Measurements from ENCODE around the gene MAP3K4. TPM values are rescaled to one million over a fixed set of nuclear protein-coding genes. Genes with fewer than 3 reads are reported as not detected.
"Not testable (repeated sequence)": the region's sequence is repeated elsewhere in the genome, so short reads cannot be mapped to it uniquely, and the experiment has no call there.

MAP3K4 gene
- total RNA-seq, 4 donors from 2014 or later, result 24.3 to 99.0 (median 37.4) TPM

- TF ChIP-seq CTCF (IDR thresholded peaks at IDR 0.05) (no peak), POLR2A (IDR thresholded peaks at IDR 0.05) (no peak)
- Histone ChIP-seq H3K9me3 (no peaks in the 10 kb centered on the region), H3K36me3 (no peaks in the 10 kb centered on the region), H3K4me3 (no peak overlapping the region), H3K27ac (no peak overlapping the region), H3K27me3 (no peaks in the 10 kb centered on the region), H3K4me1 (no peaks in the 10 kb centered on the region)
- no peak for DNase-seq
Measured at GRCh38 chr6:160975162-160975561, 16.4 kb upstream of the MAP3K4 start.

GRCh38 chr6:160975961-160976360, 15.6 kb upstream of the MAP3K4 start:
- not testable (repeated sequence) for H3K4me3 ChIP-seq, H3K27me3 ChIP-seq, DNase-seq, H3K27ac ChIP-seq, H3K9me3 ChIP-seq, H3K36me3 ChIP-seq, H3K4me1 ChIP-seq

GRCh38 chr6:160978141-160978901, 13.2 kb upstream of the MAP3K4 start:
- peaks cover 0 to 3% (median 1%) of the 10 kb centered on the region in 4 donors for H3K9me3 ChIP-seq
- no peaks in the 10 kb centered on the region for H3K36me3 ChIP-seq
- no peak overlapping the region for H3K27ac ChIP-seq
- no peak overlapping the region for H3K4me3 ChIP-seq
- no peaks in the 10 kb centered on the region for H3K4me1 ChIP-seq
- DNase-seq, result no peak
- TF ChIP-seq POLR2A (IDR thresholded peaks at IDR 0.05), result no peak
- no peak for TF ChIP-seq CTCF (IDR thresholded peaks at IDR 0.05)
- no peaks in the 10 kb centered on the region for H3K27me3 ChIP-seq

- Histone ChIP-seq H3K27me3 (no peaks in the 10 kb centered on the region), H3K4me1 (no peaks in the 10 kb centered on the region), H3K27ac (no peak overlapping the region), H3K4me3 (no peak overlapping the region), H3K36me3 (no peaks in the 10 kb centered on the region), H3K9me3 (peaks cover 0 to 10% (median 3%) of the 10 kb centered on the region in 4 donors)
- DNase-seq, result no peak
- no peak for TF ChIP-seq POLR2A (IDR thresholded peaks at IDR 0.05)
- TF ChIP-seq CTCF (IDR thresholded peaks at IDR 0.05), result no peak
Measured at GRCh38 chr6:160979061-160979708, 12.4 kb upstream of the MAP3K4 start.

- peaks cover 0 to 10% (median 3%) of the 10 kb centered on the region in 4 donors for H3K9me3 ChIP-seq
- not testable (repeated sequence) for DNase-seq, H3K27me3 ChIP-seq, H3K36me3 ChIP-seq, H3K27ac ChIP-seq, H3K4me3 ChIP-seq, H3K4me1 ChIP-seq
Measured at GRCh38 chr6:160983377-160983948, 8.1 kb upstream of the MAP3K4 start.

GRCh38 chr6:160986851-160987250, 4.7 kb upstream of the MAP3K4 start:
- no peaks in the 10 kb centered on the region for H3K27me3 ChIP-seq
- no peaks in the 10 kb centered on the region for H3K36me3 ChIP-seq
- DNase-seq, result no peak
- no peaks in the 10 kb centered on the region for H3K4me1 ChIP-seq
- H3K9me3 ChIP-seq, result peaks cover 0 to 10% (median 3%) of the 10 kb centered on the region in 4 donors
- TF ChIP-seq POLR2A (IDR thresholded peaks at IDR 0.05) (no peak), CTCF (IDR thresholded peaks at IDR 0.05) (no peak)
- H3K4me3 ChIP-seq, result no peak overlapping the region
- no peak overlapping the region for H3K27ac ChIP-seq

All from Peyer's patch (tissue), 4 donors.